Neural cell (in vitro differentiated cells): ENCODE data around the gene TBC1D9B. TPM values are rescaled to one million over a fixed set of nuclear protein-coding genes. Genes with fewer than 3 reads are reported as not detected.

Experiments
- H2AFZ ChIP-seq: fragments of 200-600, 300-800 bp; sonication (generic), shearing (Covaris generic); 2 replicates; pipeline ENCODE4 v1.6.0; 2014; ENCODE audit warnings: low read depth, mild to moderate bottlenecking, antibody characterized with exemption, low read length, moderate library complexity
- H3F3A ChIP-seq: fragments of 200-600 bp; shearing (Covaris generic); 2 replicates; pipeline ENCODE4 v1.6.1; 2016; ENCODE audit warnings: mild to moderate bottlenecking, moderate library complexity, mixed read lengths, antibody characterized with exemption, low read length; ENCODE audit not compliant: insufficient read depth, poor library complexity, severe bottlenecking
- H3K27ac ChIP-seq: fragments of 200-600, 300-800 bp; sonication (generic), shearing (Covaris generic); 2 replicates; pipeline ENCODE4 v1.5.1; 2014; ENCODE audit warnings: mild to moderate bottlenecking, low read length, moderate library complexity
- H3K27me3 ChIP-seq: fragments of 300-800, 200-600 bp; sonication (generic), shearing (Covaris generic); 2 replicates; pipeline ENCODE4 v1.6.0; 2014; ENCODE audit warnings: mild to moderate bottlenecking, low read depth, low read length, moderate library complexity; ENCODE audit not compliant: insufficient read depth
- H3K36me3 ChIP-seq: fragments of 300-800, 200-600 bp; sonication (generic), shearing (Covaris generic); 2 replicates; pipeline ENCODE4 v1.5.1; 2014; ENCODE audit warnings: mild to moderate bottlenecking, antibody characterized with exemption, low read length, moderate library complexity; ENCODE audit not compliant: insufficient read depth
- H3K4me2 ChIP-seq: fragments of 300-800, 200-600 bp; sonication (generic), shearing (Covaris generic); 2 replicates; pipeline ENCODE4 v1.6.0; 2014; ENCODE audit warnings: mild to moderate bottlenecking, low read length
- H3K4me3 ChIP-seq: fragments of 300-800, 200-600 bp; sonication (generic), shearing (Covaris generic); 2 replicates; pipeline ENCODE4 v1.5.1; 2014; ENCODE audit warnings: mild to moderate bottlenecking, low read length, moderate library complexity
- H3K79me2 ChIP-seq: fragments of 200-600 bp; shearing (Covaris generic); replicated peaks from 2 replicates; pipeline ENCODE4 v1.6.0; 2014; ENCODE audit warnings: mild to moderate bottlenecking, low read length, moderate library complexity; ENCODE audit not compliant: insufficient read depth
- H3K9ac ChIP-seq: fragments of 300-800, 200-600 bp; sonication (generic), shearing (Covaris generic); 2 replicates; pipeline ENCODE4 v1.6.1; 2016; ENCODE audit warnings: mild to moderate bottlenecking, low read length, mixed read lengths
- H3K9me2 ChIP-seq: fragments of 200-600 bp; shearing (Covaris generic); 2 replicates; pipeline ENCODE4 v1.6.1; 2016; ENCODE audit warnings: mild to moderate bottlenecking, low read length, mixed read lengths; ENCODE audit not compliant: insufficient read depth
- H3K9me3 ChIP-seq: fragments of 200-600, 300-800 bp; sonication (generic), shearing (Covaris generic); 2 replicates; pipeline ENCODE4 v1.6.1; 2016; ENCODE audit warnings: mild to moderate bottlenecking, mixed run types, low read length, moderate library complexity, mixed read lengths
- H4K20me1 ChIP-seq: fragments of 200-600 bp; shearing (Covaris generic); 2 replicates; pipeline ENCODE4 v1.6.1; 2016; ENCODE audit warnings: mild to moderate bottlenecking, mixed run types; ENCODE audit not compliant: insufficient read depth
- EP300 ChIP-seq: fragments of 450-650 bp; conservative IDR thresholded peaks from 2 replicates; pipeline ENCODE4 v1.6.1; 2014; ENCODE audit warnings: antibody characterized with exemption, mild to moderate bottlenecking, moderate library complexity; ENCODE audit not compliant: poor library complexity, severe bottlenecking
- EZH2 ChIP-seq: fragments of 200-600, 300-800 bp; shearing (Covaris generic), sonication (generic); IDR thresholded peaks from 2 replicates; pipeline ENCODE4 v1.6.1; 2014; ENCODE audit warnings: antibody characterized with exemption, low read length, borderline replicate concordance, mild to moderate bottlenecking; ENCODE audit not compliant: insufficient read depth, poor library complexity, severe bottlenecking
- MXI1 ChIP-seq: fragments of 450-650 bp; conservative IDR thresholded peaks from 2 replicates; pipeline ENCODE4 v1.6.1; 2014; ENCODE audit warnings: antibody characterized with exemption, mild to moderate bottlenecking; ENCODE audit not compliant: poor library complexity, severe bottlenecking
- POLR2AphosphoS5 ChIP-seq: IDR thresholded peaks from 2 replicates; pipeline ENCODE4 v1.6.1; 2012
- RAD21 ChIP-seq: fragments of 450-650 bp; conservative IDR thresholded peaks from 2 replicates; pipeline ENCODE4 v1.6.1; 2014; ENCODE audit warnings: antibody characterized with exemption, mild to moderate bottlenecking, moderate library complexity
- SMC3 ChIP-seq: fragments of 450-650 bp; conservative IDR thresholded peaks from 2 replicates; pipeline ENCODE4 v1.6.1; 2014; ENCODE audit warnings: antibody characterized with exemption, mild to moderate bottlenecking, moderate library complexity; ENCODE audit not compliant: poor library complexity
- TAF1 ChIP-seq: IDR thresholded peaks from 2 replicates; pipeline ENCODE4 v1.6.1; 2012; ENCODE audit warnings: low read depth
- polyA plus RNA-seq: library from polyadenylated mRNA; depleted of rRNA; stranded (reverse); fragments of >200 nt; gene quantifications from 2 replicates; pipeline ENCODE4 v1.2.3, GENCODE V29; 2014
- TF ChIP-seq, protein P1 (sequence below): fragments of 450-650 bp; IDR thresholded peaks from 2 replicates; pipeline ENCODE4 v1.5.1; 2014; ENCODE audit warnings: antibody characterized with exemption, mild to moderate bottlenecking, moderate library complexity; ENCODE audit not compliant: poor library complexity, severe bottlenecking
- TF ChIP-seq, protein P2 (sequence below): IDR thresholded peaks from 2 replicates; pipeline ENCODE4 v1.6.1; 2012; ENCODE audit warnings: borderline replicate concordance

TBC1D9B gene
- polyA plus RNA-seq, 1 donor from 2014 or later, result 50.7 TPM

DNA sequence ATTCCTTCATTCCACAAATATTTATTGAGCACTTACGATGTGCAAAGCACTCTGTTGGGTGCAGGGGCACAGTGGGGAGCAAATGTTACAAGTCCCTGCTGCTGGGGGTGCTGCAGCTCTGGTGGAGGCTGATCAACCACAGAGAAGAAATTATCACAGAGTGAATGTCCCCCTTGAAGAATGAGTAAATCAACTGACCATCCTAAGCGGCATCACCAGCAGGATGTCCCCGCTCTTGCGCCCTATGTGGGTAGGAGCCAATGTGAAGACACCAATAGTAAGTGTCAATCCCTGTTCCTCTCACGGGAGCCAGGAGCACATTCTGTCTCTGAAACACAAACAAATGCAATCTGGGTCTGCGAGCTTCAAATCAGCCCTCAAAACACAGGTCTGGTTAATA is 47.4 kb upstream of the TBC1D9B start:
- no peaks in the 10 kb centered on the region for H3K79me2 ChIP-seq
- no peak overlapping the region for H3K4me3 ChIP-seq
- no peaks in the 10 kb centered on the region for H3F3A ChIP-seq
- H3K36me3 ChIP-seq, result peaks cover 18% of the 10 kb centered on the region
- H4K20me1 ChIP-seq, result no peaks in the 10 kb centered on the region
- H3K27ac ChIP-seq, result no peak overlapping the region
- H3K9me2 ChIP-seq, result no peaks in the 10 kb centered on the region
- H3K9me3 ChIP-seq, result no peaks in the 10 kb centered on the region
- H2AFZ ChIP-seq, result no peak overlapping the region
- H3K4me2 ChIP-seq, result no peak overlapping the region
- H3K27me3 ChIP-seq, result no peaks in the 10 kb centered on the region
- TF ChIP-seq MXI1 (no peak), SMC3 (no peak), EZH2 (no peak), RAD21 (no peak), POLR2AphosphoS5 (no peak), EP300 (no peak)
- TF ChIP-seq, protein P1, sequence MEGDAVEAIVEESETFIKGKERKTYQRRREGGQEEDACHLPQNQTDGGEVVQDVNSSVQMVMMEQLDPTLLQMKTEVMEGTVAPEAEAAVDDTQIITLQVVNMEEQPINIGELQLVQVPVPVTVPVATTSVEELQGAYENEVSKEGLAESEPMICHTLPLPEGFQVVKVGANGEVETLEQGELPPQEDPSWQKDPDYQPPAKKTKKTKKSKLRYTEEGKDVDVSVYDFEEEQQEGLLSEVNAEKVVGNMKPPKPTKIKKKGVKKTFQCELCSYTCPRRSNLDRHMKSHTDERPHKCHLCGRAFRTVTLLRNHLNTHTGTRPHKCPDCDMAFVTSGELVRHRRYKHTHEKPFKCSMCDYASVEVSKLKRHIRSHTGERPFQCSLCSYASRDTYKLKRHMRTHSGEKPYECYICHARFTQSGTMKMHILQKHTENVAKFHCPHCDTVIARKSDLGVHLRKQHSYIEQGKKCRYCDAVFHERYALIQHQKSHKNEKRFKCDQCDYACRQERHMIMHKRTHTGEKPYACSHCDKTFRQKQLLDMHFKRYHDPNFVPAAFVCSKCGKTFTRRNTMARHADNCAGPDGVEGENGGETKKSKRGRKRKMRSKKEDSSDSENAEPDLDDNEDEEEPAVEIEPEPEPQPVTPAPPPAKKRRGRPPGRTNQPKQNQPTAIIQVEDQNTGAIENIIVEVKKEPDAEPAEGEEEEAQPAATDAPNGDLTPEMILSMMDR, result no peak
- no peak overlapping the region for H3K9ac ChIP-seq

DNA sequence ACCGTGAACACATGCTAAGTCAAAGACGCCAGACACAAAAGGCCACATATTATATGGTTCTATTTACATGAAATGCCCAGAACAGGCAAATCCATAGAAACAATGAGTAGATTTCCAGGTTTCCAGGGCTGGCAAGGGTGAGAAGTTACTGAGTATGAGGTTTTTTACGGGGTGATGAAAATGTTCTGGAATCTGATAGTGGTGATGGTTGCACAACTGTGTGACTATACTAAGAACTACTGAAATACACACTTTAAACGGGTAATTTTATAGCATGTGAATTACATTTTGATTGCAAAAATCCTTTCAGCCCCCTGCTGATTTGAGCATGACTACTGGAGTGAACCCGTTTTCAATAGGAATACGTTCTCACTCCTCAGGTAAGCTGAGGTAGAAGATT is 46.7 kb upstream of the TBC1D9B start:
- Histone ChIP-seq H3K9me2 (no peaks in the 10 kb centered on the region), H3K9me3 (no peaks in the 10 kb centered on the region), H3K4me2 (no peak overlapping the region), H3F3A (no peaks in the 10 kb centered on the region), H2AFZ (no peak overlapping the region), H3K4me3 (no peak overlapping the region), H3K27me3 (no peaks in the 10 kb centered on the region), H3K36me3 (peaks cover 18% of the 10 kb centered on the region), H4K20me1 (no peaks in the 10 kb centered on the region), H3K79me2 (no peaks in the 10 kb centered on the region), H3K9ac (no peak overlapping the region), H3K27ac (no peak overlapping the region)
- TF ChIP-seq, protein P1, result no peak
- TF ChIP-seq, protein P2, sequence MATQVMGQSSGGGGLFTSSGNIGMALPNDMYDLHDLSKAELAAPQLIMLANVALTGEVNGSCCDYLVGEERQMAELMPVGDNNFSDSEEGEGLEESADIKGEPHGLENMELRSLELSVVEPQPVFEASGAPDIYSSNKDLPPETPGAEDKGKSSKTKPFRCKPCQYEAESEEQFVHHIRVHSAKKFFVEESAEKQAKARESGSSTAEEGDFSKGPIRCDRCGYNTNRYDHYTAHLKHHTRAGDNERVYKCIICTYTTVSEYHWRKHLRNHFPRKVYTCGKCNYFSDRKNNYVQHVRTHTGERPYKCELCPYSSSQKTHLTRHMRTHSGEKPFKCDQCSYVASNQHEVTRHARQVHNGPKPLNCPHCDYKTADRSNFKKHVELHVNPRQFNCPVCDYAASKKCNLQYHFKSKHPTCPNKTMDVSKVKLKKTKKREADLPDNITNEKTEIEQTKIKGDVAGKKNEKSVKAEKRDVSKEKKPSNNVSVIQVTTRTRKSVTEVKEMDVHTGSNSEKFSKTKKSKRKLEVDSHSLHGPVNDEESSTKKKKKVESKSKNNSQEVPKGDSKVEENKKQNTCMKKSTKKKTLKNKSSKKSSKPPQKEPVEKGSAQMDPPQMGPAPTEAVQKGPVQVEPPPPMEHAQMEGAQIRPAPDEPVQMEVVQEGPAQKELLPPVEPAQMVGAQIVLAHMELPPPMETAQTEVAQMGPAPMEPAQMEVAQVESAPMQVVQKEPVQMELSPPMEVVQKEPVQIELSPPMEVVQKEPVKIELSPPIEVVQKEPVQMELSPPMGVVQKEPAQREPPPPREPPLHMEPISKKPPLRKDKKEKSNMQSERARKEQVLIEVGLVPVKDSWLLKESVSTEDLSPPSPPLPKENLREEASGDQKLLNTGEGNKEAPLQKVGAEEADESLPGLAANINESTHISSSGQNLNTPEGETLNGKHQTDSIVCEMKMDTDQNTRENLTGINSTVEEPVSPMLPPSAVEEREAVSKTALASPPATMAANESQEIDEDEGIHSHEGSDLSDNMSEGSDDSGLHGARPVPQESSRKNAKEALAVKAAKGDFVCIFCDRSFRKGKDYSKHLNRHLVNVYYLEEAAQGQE, result no peak
- no peak for TF ChIP-seq SMC3
- TF ChIP-seq MXI1, result no peak
- TF ChIP-seq EP300, result no peak
- TF ChIP-seq EZH2, result no peak
- TF ChIP-seq POLR2AphosphoS5, result no peak
- no peak for TF ChIP-seq TAF1
- no peak for TF ChIP-seq RAD21
